ENCODE data around the gene SLAMF9. TPM values are rescaled to one million over a fixed set of nuclear protein-coding genes. Genes with fewer than 3 reads are reported as not detected.

The SLAMF9 gene
- total and polyA plus RNA-seq, 2 experiments from 2014 or later, result not detected

DNA sequence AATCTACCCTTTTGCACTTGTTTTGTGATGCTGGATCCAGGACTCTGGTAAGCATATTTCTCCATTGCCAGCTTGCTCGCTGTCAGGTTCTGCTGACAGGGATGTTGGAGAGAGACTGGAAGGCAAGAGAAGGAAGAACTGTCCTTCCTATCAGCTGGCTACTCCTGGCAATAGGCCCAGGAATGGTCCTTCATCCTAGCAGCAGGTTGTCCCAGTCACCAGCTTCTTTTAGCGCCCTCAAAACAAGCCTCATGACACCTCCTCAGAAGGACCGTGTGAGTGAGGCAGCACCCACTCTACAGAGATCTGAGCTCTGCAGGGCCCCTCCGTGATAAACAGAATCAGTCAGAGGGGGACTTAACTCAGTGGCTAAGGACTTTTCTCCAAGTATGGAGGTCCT is 33.1 kb upstream of the SLAMF9 start:
- Histone ChIP-seq H3K36me3 (no peaks in the 10 kb centered on the region), H3K4me1 (ENCODE audit: low read depth) (peaks cover 18% of the 10 kb centered on the region), H3K4me3 (no peak overlapping the region), H3K9me3 (ENCODE audit: low read depth) (no peaks in the 10 kb centered on the region), H3K27ac (no peak overlapping the region), H3K27me3 (peaks cover 5% of the 10 kb centered on the region)
- no peak for TF ChIP-seq CTCF (IDR thresholded peaks at IDR 0.05; ENCODE audit: low read depth, low read length)
- peak in 1 of 2 donors; percentile 79 for DNase-seq (ENCODE audit: low read depth in 1 of 2, low spot score in 1 of 2)

GRCh38 chr1:159986531-159986930 is 32.5 kb upstream of the SLAMF9 start:
- H3K9me3 ChIP-seq (ENCODE audit: low read depth), result no peaks in the 10 kb centered on the region
- H3K27me3 ChIP-seq, result peaks cover 5% of the 10 kb centered on the region
- H3K36me3 ChIP-seq, result no peaks in the 10 kb centered on the region
- H3K4me3 ChIP-seq, result no peak overlapping the region
- TF ChIP-seq CTCF (IDR thresholded peaks at IDR 0.05; ENCODE audit: low read depth, low read length), result no peak
- no peak overlapping the region for H3K27ac ChIP-seq
- DNase-seq (ENCODE audit: low read depth in 1 of 2, low spot score in 1 of 2), result no peak
- H3K4me1 ChIP-seq (ENCODE audit: low read depth), result peaks cover 13% of the 10 kb centered on the region

- H3K27me3 ChIP-seq, result peaks cover 5% of the 10 kb centered on the region
- H3K4me3 ChIP-seq, result no peak overlapping the region
- peaks cover 13% of the 10 kb centered on the region for H3K4me1 ChIP-seq (ENCODE audit: low read depth)
- no peaks in the 10 kb centered on the region for H3K36me3 ChIP-seq
- no peaks in the 10 kb centered on the region for H3K9me3 ChIP-seq (ENCODE audit: low read depth)
- no peak overlapping the region for H3K27ac ChIP-seq
- no peak for DNase-seq (ENCODE audit: low read depth in 1 of 2, low spot score in 1 of 2)
- no peak for TF ChIP-seq CTCF (IDR thresholded peaks at IDR 0.05; ENCODE audit: low read depth, low read length)
These were observed 32.1 kb upstream of the SLAMF9 start for GRCh38 chr1:159986093-159986492.

DNA sequence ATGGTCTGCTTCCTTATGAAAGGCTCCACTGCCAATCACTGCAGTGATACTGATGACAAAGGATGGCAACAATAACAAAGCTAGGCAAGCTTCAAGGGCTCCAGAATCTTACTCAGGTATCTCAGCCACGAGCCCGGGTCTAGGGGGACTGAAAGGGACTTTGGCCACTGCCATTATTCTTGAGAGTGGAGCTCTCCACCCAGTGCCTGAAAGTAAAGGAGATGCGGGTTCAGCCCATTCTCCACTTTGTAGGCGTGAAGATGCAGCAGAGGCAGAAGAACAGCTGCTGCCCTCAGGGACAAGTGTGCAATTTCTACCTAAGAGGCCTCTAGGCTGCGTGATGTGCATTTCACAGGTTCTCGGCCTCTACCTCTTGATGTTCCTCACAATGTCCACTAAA is 31.4 kb upstream of the SLAMF9 start:
- TF ChIP-seq CTCF (IDR thresholded peaks at IDR 0.05; ENCODE audit: low read depth, low read length), result no peak
- H3K27me3 ChIP-seq, result peaks cover 5% of the 10 kb centered on the region
- DNase-seq (ENCODE audit: low read depth in 1 of 2, low spot score in 1 of 2), result no peak

GRCh38 chr1:159983681-159984080 is 29.6 kb upstream of the SLAMF9 start:
- Histone ChIP-seq H3K9me3 (ENCODE audit: low read depth) (no peaks in the 10 kb centered on the region), H3K27ac (no peak overlapping the region), H3K4me3 (no peak overlapping the region), H3K27me3 (peaks cover 13% of the 10 kb centered on the region), H3K4me1 (ENCODE audit: low read depth) (peaks cover 13% of the 10 kb centered on the region), H3K36me3 (no peaks in the 10 kb centered on the region)
- no peak for TF ChIP-seq CTCF (IDR thresholded peaks at IDR 0.05; ENCODE audit: low read depth, low read length)
- DNase-seq (ENCODE audit: low read depth in 1 of 2, low spot score in 1 of 2), result no peak

More for the DNA sequence above, 31.4 kb upstream of the SLAMF9 start:
- no peaks in the 10 kb centered on the region for H3K36me3 ChIP-seq
- H3K9me3 ChIP-seq (ENCODE audit: low read depth), result no peaks in the 10 kb centered on the region
- peaks cover 13% of the 10 kb centered on the region for H3K4me1 ChIP-seq (ENCODE audit: low read depth)
- no peak overlapping the region for H3K27ac ChIP-seq
- H3K4me3 ChIP-seq, result no peak overlapping the region

DNA sequence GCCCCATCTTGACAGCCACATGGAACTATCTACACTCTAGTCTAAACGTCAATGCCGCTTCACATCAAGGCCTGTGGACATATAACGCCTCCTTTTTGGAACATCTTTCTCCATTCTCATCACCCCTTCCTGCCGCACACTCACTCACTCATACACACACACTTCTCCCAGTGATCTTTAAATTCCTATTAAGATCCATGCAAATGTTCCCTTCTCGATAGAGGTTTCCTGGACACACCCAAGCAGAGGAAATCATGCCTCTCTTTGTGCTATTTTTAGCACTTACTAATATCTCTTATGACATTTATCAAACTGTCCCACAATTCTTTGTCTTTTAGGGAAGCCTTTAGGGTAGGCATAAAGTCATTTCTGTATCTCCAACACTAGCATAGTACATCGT is 28.2 kb upstream of the SLAMF9 start:
- H3K4me3 ChIP-seq, result no peak overlapping the region
- H3K36me3 ChIP-seq, result no peaks in the 10 kb centered on the region
- DNase-seq (ENCODE audit: low read depth in 1 of 2, low spot score in 1 of 2), result no peak
- TF ChIP-seq CTCF (IDR thresholded peaks at IDR 0.05; ENCODE audit: low read depth, low read length), result no peak
- H3K27ac ChIP-seq, result no peak overlapping the region
- no peaks in the 10 kb centered on the region for H3K9me3 ChIP-seq (ENCODE audit: low read depth)
- peaks cover 5% of the 10 kb centered on the region for H3K4me1 ChIP-seq (ENCODE audit: low read depth)
- H3K27me3 ChIP-seq, result peaks cover 22% of the 10 kb centered on the region

Measured in cardiac muscle cell (in vitro differentiated cells and primary cell).